NCI-H2196 treated with DMSO at 0.1 percent for 48 hours (cell line): ENCODE data around the gene AP5S1.

Experiments used
- DNase-seq: peaks from one replicate; lab custom pipeline; 2025; ENCODE audit not compliant: unreplicated experiment; lab: John Stamatoyannopoulos, UW

Gene AP5S1

DNA sequence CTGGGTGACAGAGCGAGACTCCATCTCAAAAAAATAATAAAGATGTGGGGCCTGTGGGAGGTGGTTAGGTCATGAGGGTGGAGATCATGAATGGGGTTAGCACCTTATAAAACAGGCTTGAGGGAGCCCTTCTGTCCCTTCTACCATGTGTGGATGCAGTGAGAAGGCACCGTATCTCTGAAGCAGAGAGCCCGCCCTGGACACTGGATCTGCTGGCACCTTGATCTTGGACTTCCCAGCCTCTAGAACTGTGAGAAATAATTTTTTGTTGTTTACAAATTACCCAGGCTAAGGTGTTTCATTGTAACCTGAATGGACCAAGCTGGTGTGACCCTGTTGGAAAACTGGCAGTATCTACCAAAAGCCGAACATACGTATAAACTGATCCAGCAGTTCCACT is 53.2 kb downstream of the AP5S1 start:
- no peak for DNase-seq

DNA sequence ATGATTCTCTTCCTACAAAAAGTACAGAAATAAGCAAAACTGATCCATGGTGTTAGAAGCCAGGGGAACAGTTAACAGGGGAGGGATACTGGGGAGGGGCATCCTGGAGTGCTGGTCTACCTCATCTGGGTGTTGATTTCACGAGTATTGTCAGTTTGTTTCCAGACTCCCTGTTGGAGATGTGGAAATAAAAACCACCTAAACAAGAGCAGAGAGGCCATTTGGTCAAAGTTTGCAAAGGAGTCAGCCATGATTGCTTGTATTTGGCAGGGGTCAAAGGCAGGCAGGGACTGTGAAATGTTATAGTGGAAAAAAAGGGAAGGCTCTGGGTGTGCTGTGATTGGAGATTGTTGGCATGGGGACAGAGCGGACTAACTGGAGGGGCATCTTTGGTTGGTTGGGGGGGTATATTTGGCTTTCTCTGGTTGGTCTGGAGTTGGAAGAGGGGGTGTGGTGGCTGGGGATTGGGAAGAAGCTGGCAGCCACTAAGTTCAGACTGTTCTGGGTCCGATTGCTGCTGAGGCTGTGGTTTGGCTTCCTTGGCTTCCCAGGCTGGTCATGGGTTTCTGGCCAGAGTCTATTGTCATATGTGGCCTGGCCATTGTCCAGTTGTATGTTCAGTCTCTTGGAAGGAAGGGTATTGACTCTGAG is 54.0 kb downstream of the AP5S1 start:
- DNase-seq: no peak

DNA sequence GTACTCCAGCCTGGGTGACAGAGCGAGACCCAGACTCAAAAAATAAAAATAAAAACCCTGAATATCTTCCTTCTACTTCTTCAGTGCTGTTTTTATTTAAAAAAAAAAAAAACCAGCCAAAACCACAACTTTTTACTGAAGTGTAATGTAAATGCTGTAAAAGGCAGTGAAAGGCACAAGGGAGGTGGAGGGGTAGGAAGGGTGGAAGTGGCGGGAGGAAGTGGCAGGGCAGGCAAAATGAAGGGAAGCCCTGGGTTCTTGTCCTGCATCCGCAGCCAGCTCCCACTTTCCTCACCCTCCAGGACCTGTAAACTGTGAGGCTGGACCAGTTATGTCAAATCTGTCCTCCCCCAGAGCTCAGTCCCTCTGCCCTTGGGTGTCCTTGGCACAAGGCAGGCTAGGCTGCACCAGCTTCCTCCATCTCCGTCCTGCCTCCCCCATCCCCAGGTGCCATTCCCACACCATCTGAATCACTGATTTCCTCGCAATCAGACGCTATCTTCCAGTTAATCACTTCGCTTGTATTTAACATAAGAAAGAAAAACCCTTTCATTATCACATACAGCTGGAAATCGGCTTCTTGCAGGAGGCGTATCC is 55.1 kb downstream of the AP5S1 start:
- DNase-seq: no peak

DNA sequence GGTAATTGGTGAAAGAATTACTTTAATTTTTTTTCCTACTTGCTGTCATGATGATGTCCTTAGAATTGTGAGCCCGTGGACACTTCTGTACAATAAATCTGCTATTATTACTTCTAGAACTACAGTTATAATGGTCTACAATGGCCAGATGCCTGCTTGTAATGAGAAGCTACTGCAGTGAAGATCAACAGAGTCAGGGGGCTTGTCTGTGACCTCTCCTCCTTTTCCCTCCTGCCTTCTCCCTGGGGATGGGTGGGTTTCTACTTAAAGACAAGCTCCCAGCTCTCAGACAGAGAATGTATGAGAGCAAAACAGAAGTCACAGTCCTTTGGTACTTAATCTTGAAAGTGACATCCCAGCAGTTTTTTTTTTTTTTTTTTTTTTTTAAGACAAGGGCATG is 55.7 kb downstream of the AP5S1 start:
- no peak for DNase-seq

DNA sequence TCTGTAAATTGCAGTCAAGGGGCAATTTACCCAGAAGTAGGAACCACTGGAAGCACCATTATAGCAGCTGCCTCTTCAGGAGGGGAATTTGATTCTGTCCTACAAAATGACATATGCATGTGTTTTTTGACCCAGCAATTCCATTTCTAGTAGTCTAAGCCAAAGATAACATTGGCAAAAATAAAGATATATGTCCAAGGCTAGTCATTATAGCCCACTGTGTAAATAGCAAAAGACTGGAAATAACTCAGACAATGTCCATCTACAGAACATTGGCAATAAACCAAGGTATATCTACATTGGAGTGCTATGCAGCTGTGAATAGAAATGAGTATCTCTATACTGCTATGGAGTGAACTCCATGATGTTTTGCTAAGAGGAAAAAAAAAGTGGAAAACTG is 56.3 kb downstream of the AP5S1 start:
- DNase-seq: no peak
